ENCODE results near the gene RFTN1. TPM values are rescaled to one million over a fixed set of nuclear protein-coding genes. Genes with fewer than 3 reads are reported as not detected.

Gene RFTN1
- total RNA-seq, 1 donor from 2014 or later, result 0.92 TPM

- no peaks in the 10 kb centered on the region for H3K79me2 ChIP-seq (ENCODE audit: low read depth)
- Mint-ChIP-seq H3K4me3 (no peak overlapping the region), H3K4me1 (peaks cover 11% of the 10 kb centered on the region), H3K27ac (no peak overlapping the region), H3K36me3 (peaks cover 4% of the 10 kb centered on the region), H3K27me3 (ENCODE audit: insufficient read depth, low read depth) (no peaks in the 10 kb centered on the region), H3K9me3 (peaks cover 5% of the 10 kb centered on the region)
- H2AFZ ChIP-seq (replicated peaks), result no peak overlapping the region
- H3K4me1 ChIP-seq, result peaks cover 12% of the 10 kb centered on the region
- H3K4me3 ChIP-seq, result no peak overlapping the region
- H4K20me1 ChIP-seq (ENCODE audit: low read depth), result no peaks in the 10 kb centered on the region
- H3K36me3 ChIP-seq, result no peaks in the 10 kb centered on the region
- no peak for DNase-seq (ENCODE audit: low spot score)
- H3K4me2 ChIP-seq, result no peak overlapping the region
- H3K9me3 ChIP-seq (ENCODE audit: low read depth), result no peaks in the 10 kb centered on the region
- H3K27me3 ChIP-seq, result no peaks in the 10 kb centered on the region
- H3K27ac ChIP-seq, result no peak overlapping the region
- H3F3A ChIP-seq (ENCODE audit: low read depth), result no peaks in the 10 kb centered on the region
- TF ChIP-seq EZH2phosphoT487 (IDR thresholded peaks at IDR 0.05), result no peak
- no peak for TF ChIP-seq EZH2 (IDR thresholded peaks at IDR 0.05)
- TF ChIP-seq CTCF (IDR thresholded peaks at IDR 0.05), result no peak
- H3K9ac ChIP-seq, result no peak overlapping the region
These were observed 13.4 kb downstream of the RFTN1 start for GRCh38 chr3:16500093-16500492.

GRCh38 chr3:16499351-16499750 is 14.1 kb downstream of the RFTN1 start:
- H3K9ac ChIP-seq, result no peak overlapping the region
- no peak overlapping the region for H3K27ac ChIP-seq
- H3F3A ChIP-seq (ENCODE audit: low read depth), result no peaks in the 10 kb centered on the region
- TF ChIP-seq CTCF (IDR thresholded peaks at IDR 0.05) (no peak), EZH2phosphoT487 (IDR thresholded peaks at IDR 0.05) (no peak), EZH2 (IDR thresholded peaks at IDR 0.05) (no peak)
- H3K27ac Mint-ChIP-seq, result no peak overlapping the region
- no peak overlapping the region for H3K4me2 ChIP-seq
- H3K36me3 Mint-ChIP-seq, result peaks cover 4% of the 10 kb centered on the region
- H3K9me3 Mint-ChIP-seq, result peaks cover 5% of the 10 kb centered on the region
- no peak overlapping the region for H2AFZ ChIP-seq (replicated peaks)
- H3K4me1 ChIP-seq, result peaks cover 12% of the 10 kb centered on the region
- peaks cover 11% of the 10 kb centered on the region for H3K4me1 Mint-ChIP-seq
- no peaks in the 10 kb centered on the region for H4K20me1 ChIP-seq (ENCODE audit: low read depth)
- no peak overlapping the region for H3K4me3 ChIP-seq
- H3K79me2 ChIP-seq (ENCODE audit: low read depth), result no peaks in the 10 kb centered on the region
- H3K9me3 ChIP-seq (ENCODE audit: low read depth), result no peaks in the 10 kb centered on the region
- no peaks in the 10 kb centered on the region for H3K27me3 Mint-ChIP-seq (ENCODE audit: insufficient read depth, low read depth)
- no peaks in the 10 kb centered on the region for H3K27me3 ChIP-seq
- no peaks in the 10 kb centered on the region for H3K36me3 ChIP-seq
- no peak for DNase-seq (ENCODE audit: low spot score)
- H3K4me3 Mint-ChIP-seq, result no peak overlapping the region

- H3K27ac ChIP-seq, result no peak overlapping the region
- no peaks in the 10 kb centered on the region for H3K27me3 ChIP-seq
- H3K4me3 ChIP-seq, result no peak overlapping the region
- peak overlapping the region; percentile 35 for H3K4me2 ChIP-seq
- peak; percentile 35 for DNase-seq (ENCODE audit: low spot score)
- no peaks in the 10 kb centered on the region for H3F3A ChIP-seq (ENCODE audit: low read depth)
- no peaks in the 10 kb centered on the region for H4K20me1 ChIP-seq (ENCODE audit: low read depth)
- peaks cover 12% of the 10 kb centered on the region for H3K4me1 ChIP-seq
- Mint-ChIP-seq H3K27me3 (ENCODE audit: insufficient read depth, low read depth) (no peaks in the 10 kb centered on the region), H3K27ac (peak overlapping the region; percentile 47), H3K4me1 (peaks cover 11% of the 10 kb centered on the region), H3K36me3 (peaks cover 4% of the 10 kb centered on the region), H3K9me3 (peaks cover 5% of the 10 kb centered on the region), H3K4me3 (no peak overlapping the region)
- H3K79me2 ChIP-seq (ENCODE audit: low read depth), result no peaks in the 10 kb centered on the region
- TF ChIP-seq EZH2 (IDR thresholded peaks at IDR 0.05) (no peak), CTCF (IDR thresholded peaks at IDR 0.05) (no peak), EZH2phosphoT487 (IDR thresholded peaks at IDR 0.05) (no peak)
- H3K9me3 ChIP-seq (ENCODE audit: low read depth), result no peaks in the 10 kb centered on the region
- H3K36me3 ChIP-seq, result no peaks in the 10 kb centered on the region
- H3K9ac ChIP-seq, result no peak overlapping the region
- peak overlapping the region; percentile 93 for H2AFZ ChIP-seq (replicated peaks)
These were observed 15.2 kb downstream of the RFTN1 start for GRCh38 chr3:16498130-16498890.
